GM23338 (cell line): ENCODE measurements around the gene PRPSAP2. TPM values are rescaled to one million over a fixed set of nuclear protein-coding genes. Genes with fewer than 3 reads are reported as not detected.

Experiments
- ATAC-seq: fragments of 200-7000 bp; cut with Tn5 transposase; 3 replicates; pipeline ENCODE4 v1.9.1; 2020
- DNase-seq: peaks from one replicate; pipeline ENCODE4 v3.0.0-alpha.2; 2015; ENCODE audit warnings: low spot score
- H2AFZ ChIP-seq: fragments of 200-600 bp; sonication (generic); 2 replicates; pipeline ENCODE4 v1.8.0; 2016; ENCODE audit warnings: antibody characterized with exemption, mild to moderate bottlenecking, moderate library complexity
- H3F3A ChIP-seq: fragments of 200-600 bp; sonication (generic); replicated peaks from 2 replicates; pipeline ENCODE4 v1.8.0; 2017; ENCODE audit warnings: antibody characterized with exemption, mixed run types, low read depth
- H3K27ac ChIP-seq: fragments of 200-600 bp; sonication (generic); 2 replicates; pipeline ENCODE4 v1.6.1; 2016; ENCODE audit warnings: low read depth
- H3K27me3 ChIP-seq: fragments of 200-600 bp; sonication (generic); 2 replicates; pipeline ENCODE4 v1.8.0; 2016; ENCODE audit warnings: mild to moderate bottlenecking, mixed run types, moderate library complexity; ENCODE audit not compliant: insufficient read depth
- H3K36me3 ChIP-seq: fragments of 200-600 bp; sonication (generic); 2 replicates; pipeline ENCODE4 v1.8.0; 2016; ENCODE audit warnings: mild to moderate bottlenecking; ENCODE audit not compliant: insufficient read depth
- H3K4me1 ChIP-seq: fragments of 200-600 bp; sonication (generic); 2 replicates; pipeline ENCODE4 v1.8.0; 2016; ENCODE audit warnings: mild to moderate bottlenecking, moderate library complexity; ENCODE audit not compliant: insufficient read depth
- H3K4me2 ChIP-seq: fragments of 200-600 bp; sonication (generic); 2 replicates; pipeline ENCODE4 v1.7.1; 2017; ENCODE audit warnings: mixed run types
- H3K4me3 ChIP-seq: fragments of 200-600 bp; sonication (generic); 2 replicates; pipeline ENCODE4 v1.6.1; 2016; ENCODE audit warnings: mixed run types
- H3K79me2 ChIP-seq: fragments of 200-600 bp; sonication (generic); replicated peaks from 2 replicates; pipeline ENCODE4 v1.8.0; 2017; ENCODE audit warnings: mild to moderate bottlenecking; ENCODE audit not compliant: insufficient read depth
- H3K9me2 ChIP-seq: fragments of 200-600 bp; sonication (generic); 2 replicates; pipeline ENCODE4 v1.8.0; 2017; ENCODE audit not compliant: insufficient read depth
- H4K20me1 ChIP-seq: fragments of 200-600 bp; sonication (generic); replicated peaks from 2 replicates; pipeline ENCODE4 v1.8.0; 2017; ENCODE audit warnings: mild to moderate bottlenecking; ENCODE audit not compliant: insufficient read depth
- H3K27ac Mint-ChIP-seq: 2 replicates; pipeline ENCODE4 v1.8.0; 2020; ENCODE audit warnings: inconsistent platforms, mild to moderate bottlenecking, moderate library complexity, mixed read lengths
- H3K27me3 Mint-ChIP-seq: 3 replicates; pipeline ENCODE4 v1.8.0; 2022; ENCODE audit warnings: low read depth, mild to moderate bottlenecking, moderate library complexity, mixed read lengths, inconsistent platforms; ENCODE audit not compliant: insufficient read depth, poor library complexity
- H3K36me3 Mint-ChIP-seq: 3 replicates; pipeline ENCODE4 v1.8.0; 2021; ENCODE audit warnings: low read depth, mild to moderate bottlenecking, inconsistent platforms, moderate library complexity, mixed read lengths
- H3K4me1 Mint-ChIP-seq: 3 replicates; pipeline ENCODE4 v1.8.0; 2020; ENCODE audit warnings: mild to moderate bottlenecking, inconsistent platforms, mixed read lengths
- H3K4me3 Mint-ChIP-seq: 3 replicates; pipeline ENCODE4 v1.8.0; 2021; ENCODE audit warnings: moderate library complexity, mild to moderate bottlenecking, inconsistent platforms, mixed read lengths
- H3K9me3 Mint-ChIP-seq: 3 replicates; pipeline ENCODE4 v1.8.0; 2020; ENCODE audit warnings: moderate library complexity, mild to moderate bottlenecking, inconsistent platforms, mixed read lengths
- CREB1 ChIP-seq: fragments of 250-450 bp; sonication (Bioruptor Pico); IDR thresholded peaks from 2 replicates; pipeline ENCODE4 v1.5.0; 2020; ENCODE audit warnings: low read depth, mild to moderate bottlenecking, moderate library complexity
- EZH2 ChIP-seq: fragments of 200-600 bp; sonication (generic); IDR thresholded peaks from one replicate; pipeline ENCODE4 v1.8.0; 2017; ENCODE audit warnings: antibody characterized with exemption, mild to moderate bottlenecking, low read depth; ENCODE audit not compliant: unreplicated experiment
- EZH2phosphoT487 ChIP-seq: fragments of 200-600 bp; sonication (generic); IDR thresholded peaks from one replicate; pipeline ENCODE4 v1.8.1; 2018; ENCODE audit warnings: antibody characterized with exemption; ENCODE audit not compliant: unreplicated experiment
- NANOG ChIP-seq: IDR thresholded peaks from 2 replicates; pipeline ENCODE4 v1.6.1; 2016; ENCODE audit warnings: antibody characterized with exemption, borderline replicate concordance
- POLR2AphosphoS5 ChIP-seq: IDR thresholded peaks from 2 replicates; pipeline ENCODE4 v1.6.1; 2016; ENCODE audit warnings: antibody characterized with exemption, low read depth
- STAT1 ChIP-seq: IDR thresholded peaks from one replicate; pipeline ENCODE4 v1.6.1; 2016; ENCODE audit warnings: antibody characterized with exemption; ENCODE audit not compliant: unreplicated experiment
- ZNF114 ChIP-seq: fragments of 250-450 bp; sonication (Bioruptor Pico); IDR thresholded peaks from 2 replicates; pipeline ENCODE4 v1.5.0; 2020; ENCODE audit warnings: mild to moderate bottlenecking, moderate library complexity
- ZNF331 ChIP-seq: fragments of 250-450 bp; sonication (Bioruptor Pico); IDR thresholded peaks from 2 replicates; pipeline ENCODE4 v1.5.0; 2020; ENCODE audit warnings: low read depth, mild to moderate bottlenecking, moderate library complexity
- polyA plus RNA-seq: library from polyadenylated mRNA; unstranded; fragments of >200 nt; fragmentation: Nextera tagmentation; extraction: Ambion mirVana; gene quantifications from 2 replicates; pipeline ENCODE4 v1.2.1, GENCODE V29; 2016
- total RNA-seq: library from RNA; depleted of rRNA; stranded (reverse); fragments of >200 nt; shearing (Covaris generic); gene quantifications from 2 replicates; pipeline ENCODE4 v1.2.3, GENCODE V29; 2014
- TF ChIP-seq, protein P1 (sequence below): IDR thresholded peaks from 2 replicates; pipeline ENCODE4 v1.6.1; 2016; ENCODE audit warnings: antibody characterized with exemption
- TF ChIP-seq, protein P2 (sequence below): IDR thresholded peaks from one replicate; pipeline ENCODE4 v1.6.1; 2018; ENCODE audit warnings: antibody characterized with exemption; ENCODE audit not compliant: unreplicated experiment
- TF ChIP-seq, protein P3 (sequence below), 2 experiments: fragments of 200-600 bp in 1 of 2; sonication (generic) in 1 of 2; conservative IDR thresholded peaks; 2 replicates each; pipeline versions ENCODE4 v1.5.1 to v1.6.1; 2016 to 2017; ENCODE audit warnings: antibody characterized with exemption in 2 of 2, low read depth in 2 of 2, mild to moderate bottlenecking in 2 of 2, moderate library complexity in 1 of 2

PRPSAP2 gene
- total and polyA plus RNA-seq, 2 experiments from 2014 or later, result 34.6 to 54.4 TPM

DNA sequence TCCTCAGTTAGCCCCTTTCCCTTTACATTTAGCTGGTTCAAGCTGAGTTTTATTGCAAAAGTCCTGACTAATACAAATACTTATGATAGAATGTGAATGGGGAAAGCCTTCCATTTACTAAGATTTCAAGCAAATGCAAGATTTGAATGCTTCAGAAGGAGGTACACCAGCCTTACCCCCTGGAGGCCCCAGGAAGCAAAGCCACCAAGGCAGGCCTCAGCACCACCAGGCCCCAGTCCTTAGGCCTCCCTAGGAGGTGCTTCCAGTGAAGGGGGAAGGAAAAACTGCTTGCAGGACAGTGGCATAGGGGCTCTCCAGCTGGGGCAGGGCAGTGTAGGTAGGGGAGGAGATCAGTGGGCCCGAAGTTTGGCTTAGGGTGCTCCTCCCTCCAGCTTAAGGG lies 7.3 kb upstream of the PRPSAP2 start (continued):
- no peak for TF ChIP-seq EZH2
- TF ChIP-seq, protein P1, sequence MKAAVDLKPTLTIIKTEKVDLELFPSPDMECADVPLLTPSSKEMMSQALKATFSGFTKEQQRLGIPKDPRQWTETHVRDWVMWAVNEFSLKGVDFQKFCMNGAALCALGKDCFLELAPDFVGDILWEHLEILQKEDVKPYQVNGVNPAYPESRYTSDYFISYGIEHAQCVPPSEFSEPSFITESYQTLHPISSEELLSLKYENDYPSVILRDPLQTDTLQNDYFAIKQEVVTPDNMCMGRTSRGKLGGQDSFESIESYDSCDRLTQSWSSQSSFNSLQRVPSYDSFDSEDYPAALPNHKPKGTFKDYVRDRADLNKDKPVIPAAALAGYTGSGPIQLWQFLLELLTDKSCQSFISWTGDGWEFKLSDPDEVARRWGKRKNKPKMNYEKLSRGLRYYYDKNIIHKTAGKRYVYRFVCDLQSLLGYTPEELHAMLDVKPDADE, result no peak
- TF ChIP-seq NANOG, result no peak
- no peak for TF ChIP-seq ZNF114 (CRISPR knock-in tag)
- TF ChIP-seq STAT1, result no peak
- TF ChIP-seq ZNF331 (CRISPR knock-in tag), result no peak
- TF ChIP-seq, protein P2, sequence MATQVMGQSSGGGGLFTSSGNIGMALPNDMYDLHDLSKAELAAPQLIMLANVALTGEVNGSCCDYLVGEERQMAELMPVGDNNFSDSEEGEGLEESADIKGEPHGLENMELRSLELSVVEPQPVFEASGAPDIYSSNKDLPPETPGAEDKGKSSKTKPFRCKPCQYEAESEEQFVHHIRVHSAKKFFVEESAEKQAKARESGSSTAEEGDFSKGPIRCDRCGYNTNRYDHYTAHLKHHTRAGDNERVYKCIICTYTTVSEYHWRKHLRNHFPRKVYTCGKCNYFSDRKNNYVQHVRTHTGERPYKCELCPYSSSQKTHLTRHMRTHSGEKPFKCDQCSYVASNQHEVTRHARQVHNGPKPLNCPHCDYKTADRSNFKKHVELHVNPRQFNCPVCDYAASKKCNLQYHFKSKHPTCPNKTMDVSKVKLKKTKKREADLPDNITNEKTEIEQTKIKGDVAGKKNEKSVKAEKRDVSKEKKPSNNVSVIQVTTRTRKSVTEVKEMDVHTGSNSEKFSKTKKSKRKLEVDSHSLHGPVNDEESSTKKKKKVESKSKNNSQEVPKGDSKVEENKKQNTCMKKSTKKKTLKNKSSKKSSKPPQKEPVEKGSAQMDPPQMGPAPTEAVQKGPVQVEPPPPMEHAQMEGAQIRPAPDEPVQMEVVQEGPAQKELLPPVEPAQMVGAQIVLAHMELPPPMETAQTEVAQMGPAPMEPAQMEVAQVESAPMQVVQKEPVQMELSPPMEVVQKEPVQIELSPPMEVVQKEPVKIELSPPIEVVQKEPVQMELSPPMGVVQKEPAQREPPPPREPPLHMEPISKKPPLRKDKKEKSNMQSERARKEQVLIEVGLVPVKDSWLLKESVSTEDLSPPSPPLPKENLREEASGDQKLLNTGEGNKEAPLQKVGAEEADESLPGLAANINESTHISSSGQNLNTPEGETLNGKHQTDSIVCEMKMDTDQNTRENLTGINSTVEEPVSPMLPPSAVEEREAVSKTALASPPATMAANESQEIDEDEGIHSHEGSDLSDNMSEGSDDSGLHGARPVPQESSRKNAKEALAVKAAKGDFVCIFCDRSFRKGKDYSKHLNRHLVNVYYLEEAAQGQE, result no peak
- no peak for TF ChIP-seq EZH2phosphoT487
- TF ChIP-seq CREB1 (CRISPR knock-in tag), result no peak
- no peak for TF ChIP-seq POLR2AphosphoS5
- TF ChIP-seq, protein P3, sequence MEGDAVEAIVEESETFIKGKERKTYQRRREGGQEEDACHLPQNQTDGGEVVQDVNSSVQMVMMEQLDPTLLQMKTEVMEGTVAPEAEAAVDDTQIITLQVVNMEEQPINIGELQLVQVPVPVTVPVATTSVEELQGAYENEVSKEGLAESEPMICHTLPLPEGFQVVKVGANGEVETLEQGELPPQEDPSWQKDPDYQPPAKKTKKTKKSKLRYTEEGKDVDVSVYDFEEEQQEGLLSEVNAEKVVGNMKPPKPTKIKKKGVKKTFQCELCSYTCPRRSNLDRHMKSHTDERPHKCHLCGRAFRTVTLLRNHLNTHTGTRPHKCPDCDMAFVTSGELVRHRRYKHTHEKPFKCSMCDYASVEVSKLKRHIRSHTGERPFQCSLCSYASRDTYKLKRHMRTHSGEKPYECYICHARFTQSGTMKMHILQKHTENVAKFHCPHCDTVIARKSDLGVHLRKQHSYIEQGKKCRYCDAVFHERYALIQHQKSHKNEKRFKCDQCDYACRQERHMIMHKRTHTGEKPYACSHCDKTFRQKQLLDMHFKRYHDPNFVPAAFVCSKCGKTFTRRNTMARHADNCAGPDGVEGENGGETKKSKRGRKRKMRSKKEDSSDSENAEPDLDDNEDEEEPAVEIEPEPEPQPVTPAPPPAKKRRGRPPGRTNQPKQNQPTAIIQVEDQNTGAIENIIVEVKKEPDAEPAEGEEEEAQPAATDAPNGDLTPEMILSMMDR (conservative IDR thresholded peaks at IDR 0.05; ENCODE audit: low read depth in 2 of 2), result no peak

DNA sequence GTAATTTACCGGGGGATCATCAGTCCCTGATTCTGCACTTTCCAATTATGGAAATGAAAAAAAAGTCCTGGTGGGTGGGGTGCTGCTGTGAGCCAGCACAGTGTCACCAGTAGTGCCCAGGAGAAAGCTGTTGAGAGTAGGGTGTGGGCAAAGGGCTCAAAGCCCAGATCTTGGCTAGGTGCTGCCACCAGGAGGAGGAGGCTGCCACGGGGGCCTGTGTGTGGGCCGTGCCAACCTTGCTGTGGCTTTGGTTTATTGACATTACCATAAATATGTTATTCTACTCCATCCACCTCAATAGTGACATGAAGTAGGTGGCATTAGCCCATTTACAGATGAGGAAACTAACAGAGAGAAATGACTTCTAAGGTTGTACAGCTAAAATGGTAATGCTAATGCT lies 6.7 kb upstream of the PRPSAP2 start:
- no peak for DNase-seq
- Histone ChIP-seq H3K27me3 (no peaks in the 10 kb centered on the region), H3K79me2 (peaks cover 11% of the 10 kb centered on the region), H3K4me2 (no peak overlapping the region), H3F3A (no peaks in the 10 kb centered on the region), H3K36me3 (no peaks in the 10 kb centered on the region), H4K20me1 (no peaks in the 10 kb centered on the region), H3K4me3 (no peak overlapping the region), H3K27ac (no peak overlapping the region), H2AFZ (no peak overlapping the region), H3K4me1 (peaks cover 4% of the 10 kb centered on the region; the same call in 1 of the 2 replicates), H3K9me2 (no peaks in the 10 kb centered on the region)
- H3K27ac Mint-ChIP-seq, result no peak overlapping the region
- H3K4me3 Mint-ChIP-seq, result no peak overlapping the region
- TF ChIP-seq, protein P3 (conservative IDR thresholded peaks at IDR 0.05; ENCODE audit: low read depth in 2 of 2), result peak in 1 of 2 experiments; percentile 16; a peak in 2 of 4 replicates
- TF ChIP-seq, protein P1, result no peak
- TF ChIP-seq ZNF114 (CRISPR knock-in tag) (no peak), STAT1 (no peak), NANOG (no peak), ZNF331 (CRISPR knock-in tag) (no peak)
- H3K9me3 Mint-ChIP-seq, result no peaks in the 10 kb centered on the region
- peaks cover 4% of the 10 kb centered on the region for H3K4me1 Mint-ChIP-seq
- no peak for ATAC-seq
- H3K36me3 Mint-ChIP-seq, result no peaks in the 10 kb centered on the region
- H3K27me3 Mint-ChIP-seq, result peaks cover 5% of the 10 kb centered on the region
